IPS-20b (cell line): ENCODE results near the gene ADCY4.

Experiments used
- H3K27ac ChIP-seq: one replicate; pipeline ENCODE4 v1.5.1; 2013; ENCODE audit warnings: low read length
- H3K27me3 ChIP-seq: 2 replicates; pipeline ENCODE4 v1.6.1; 2013; ENCODE audit warnings: mild to moderate bottlenecking, low read length, inconsistent platforms; ENCODE audit not compliant: insufficient read depth
- H3K36me3 ChIP-seq: 2 replicates; pipeline ENCODE4 v1.6.1; 2013; ENCODE audit warnings: low read depth, mild to moderate bottlenecking, inconsistent platforms, low read length, moderate library complexity; ENCODE audit not compliant: insufficient read depth
- H3K4me1 ChIP-seq: 2 replicates; pipeline ENCODE4 v1.6.1; 2013; ENCODE audit warnings: mild to moderate bottlenecking, control low read depth, inconsistent platforms, low read length, moderate library complexity; ENCODE audit not compliant: insufficient read depth
- H3K4me3 ChIP-seq: 2 replicates; pipeline ENCODE4 v1.5.1; 2013; ENCODE audit warnings: mild to moderate bottlenecking, low read length, inconsistent platforms
- H3K9ac ChIP-seq: 2 replicates; pipeline ENCODE4 v1.6.1; 2013; ENCODE audit warnings: low read depth, mild to moderate bottlenecking, inconsistent platforms, low read length, moderate library complexity
- H3K9me3 ChIP-seq: 2 replicates; pipeline ENCODE4 v1.6.1; 2013; ENCODE audit warnings: mild to moderate bottlenecking, low read depth, low read length, inconsistent platforms; ENCODE audit not compliant: insufficient read depth

Gene ADCY4

DNA sequence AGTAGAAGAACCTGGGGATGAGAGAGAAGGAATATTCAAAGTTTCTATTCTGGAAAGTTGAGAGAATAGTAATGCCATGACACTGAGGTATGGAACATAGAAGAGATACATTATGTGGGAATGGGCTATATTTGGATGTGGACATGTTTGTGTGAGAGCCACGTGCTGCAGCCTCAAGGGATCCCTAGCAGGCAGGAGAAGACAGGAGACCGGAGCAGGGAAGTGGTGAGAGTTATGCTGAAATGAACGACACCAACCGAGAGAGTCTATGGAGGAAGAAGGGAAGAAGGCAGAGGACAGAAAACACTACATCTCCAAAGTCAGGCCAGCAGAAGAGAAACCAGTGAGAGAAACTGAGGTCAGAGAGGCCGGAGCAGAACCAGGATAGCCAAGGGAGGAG is 14.9 kb upstream of the ADCY4 start:
- peaks cover 75% of the 10 kb centered on the region for H3K27me3 ChIP-seq
- no peaks in the 10 kb centered on the region for H3K36me3 ChIP-seq
- no peak overlapping the region for H3K4me3 ChIP-seq
- no peaks in the 10 kb centered on the region for H3K4me1 ChIP-seq
- H3K9ac ChIP-seq, result no peak overlapping the region
- no peaks in the 10 kb centered on the region for H3K9me3 ChIP-seq
- H3K27ac ChIP-seq, result no peak overlapping the region

- Histone ChIP-seq H3K4me3 (no peak overlapping the region), H3K9me3 (no peaks in the 10 kb centered on the region), H3K36me3 (no peaks in the 10 kb centered on the region), H3K9ac (no peak overlapping the region), H3K4me1 (no peaks in the 10 kb centered on the region), H3K27me3 (peaks cover 80% of the 10 kb centered on the region), H3K27ac (no peak overlapping the region)
Measured at GRCh38 chr14:24348186-24348585, 13.3 kb upstream of the ADCY4 start.

DNA sequence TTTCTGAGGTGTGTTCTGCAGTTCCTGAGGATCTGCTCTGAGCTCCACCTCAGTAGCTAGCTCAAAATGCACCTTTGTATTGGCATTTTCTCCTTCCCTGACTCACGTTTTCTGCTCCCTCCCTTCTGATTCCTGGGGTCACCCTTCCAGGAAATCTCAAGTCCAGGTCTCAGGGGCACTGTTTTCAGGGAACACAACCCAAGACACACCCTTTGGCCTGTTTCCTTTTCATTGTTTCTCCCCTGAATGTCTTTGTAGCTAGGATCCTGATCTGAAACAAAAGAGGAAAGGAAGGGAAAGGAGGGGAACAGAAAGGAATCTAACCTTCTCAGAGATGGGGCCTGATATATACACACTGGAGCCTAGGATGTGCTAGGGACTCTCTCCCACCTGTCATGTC is 12.3 kb upstream of the ADCY4 start:
- H3K9ac ChIP-seq, result no peak overlapping the region
- H3K36me3 ChIP-seq, result no peaks in the 10 kb centered on the region
- peaks cover 80% of the 10 kb centered on the region for H3K27me3 ChIP-seq
- no peak overlapping the region for H3K4me3 ChIP-seq
- no peaks in the 10 kb centered on the region for H3K4me1 ChIP-seq
- H3K9me3 ChIP-seq, result no peaks in the 10 kb centered on the region
- no peak overlapping the region for H3K27ac ChIP-seq

DNA sequence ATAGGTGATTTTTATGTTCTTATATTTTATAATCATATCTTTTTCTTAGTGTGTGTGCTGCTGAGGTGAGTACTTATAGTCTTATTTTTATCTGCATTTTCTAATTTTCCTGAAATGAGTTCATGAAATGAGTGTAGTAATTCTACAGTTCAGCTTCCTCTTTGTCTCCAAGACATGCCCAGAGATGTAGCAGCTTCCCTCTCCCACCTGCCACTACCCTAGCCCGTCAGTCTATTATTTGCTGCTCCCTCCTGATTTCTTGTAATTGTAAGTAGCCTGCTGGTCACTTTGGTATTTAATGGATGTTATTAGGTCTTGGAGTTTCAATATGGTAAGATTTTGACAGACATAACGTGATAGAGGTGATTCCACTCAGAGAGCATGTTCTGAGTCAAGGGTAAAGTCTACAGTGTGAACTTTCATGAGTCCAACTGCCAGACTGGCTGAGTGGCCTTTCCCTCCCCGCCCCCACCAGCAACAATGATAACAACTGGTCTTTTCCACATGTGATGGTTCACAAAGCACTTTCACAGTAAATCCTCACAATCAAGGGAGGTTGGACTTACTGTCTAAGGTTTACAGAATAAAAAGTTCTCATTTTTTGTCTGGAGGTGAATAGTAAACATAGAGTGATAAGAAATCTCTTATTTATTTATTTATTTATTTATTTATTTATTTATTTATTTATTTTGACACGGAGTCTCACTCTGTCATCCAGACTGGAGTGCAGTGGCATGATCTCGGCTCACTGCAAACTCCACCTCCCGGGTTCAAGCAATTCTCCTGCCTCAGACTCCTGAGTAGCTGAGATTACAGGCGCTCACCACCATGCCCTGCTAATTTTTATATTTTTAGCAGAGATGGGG is 9.2 kb upstream of the ADCY4 start:
- Histone ChIP-seq H3K9ac (no peak overlapping the region), H3K36me3 (no peaks in the 10 kb centered on the region), H3K4me3 (no peak overlapping the region), H3K9me3 (no peaks in the 10 kb centered on the region), H3K27me3 (peaks cover 78% of the 10 kb centered on the region), H3K4me1 (no peaks in the 10 kb centered on the region; the same call in 1 of the 2 replicates), H3K27ac (no peak overlapping the region)

DNA sequence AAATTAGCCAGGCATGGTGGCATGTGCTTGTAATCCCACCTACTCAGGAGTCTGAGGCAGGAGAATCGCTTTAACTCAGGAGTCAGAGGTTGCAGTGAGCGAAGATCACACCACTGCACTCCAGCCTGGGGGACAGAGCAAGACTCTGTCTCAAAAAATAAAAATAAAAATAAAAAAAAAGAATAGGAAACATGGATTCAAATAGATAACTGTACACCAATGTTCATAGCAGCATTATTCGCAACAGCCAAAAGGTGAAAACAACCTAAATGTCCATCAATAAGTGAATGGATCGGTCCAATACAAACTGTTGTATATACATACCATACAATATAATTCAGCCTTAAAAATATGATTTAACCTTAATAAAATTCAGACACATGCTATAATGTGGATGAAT is 8.0 kb upstream of the ADCY4 start:
- Histone ChIP-seq H3K36me3 (no peaks in the 10 kb centered on the region), H3K27ac (no peak overlapping the region), H3K4me3 (no peak overlapping the region), H3K9ac (no peak overlapping the region), H3K27me3 (peaks cover 82% of the 10 kb centered on the region), H3K4me1 (no peaks in the 10 kb centered on the region; the same call in 1 of the 2 replicates), H3K9me3 (no peaks in the 10 kb centered on the region)

GRCh38 chr14:24340606-24341005 is 5.7 kb upstream of the ADCY4 start:
- no peak overlapping the region for H3K27ac ChIP-seq
- H3K4me3 ChIP-seq, result no peak overlapping the region
- H3K27me3 ChIP-seq, result peaks cover 93% of the 10 kb centered on the region
- no peaks in the 10 kb centered on the region for H3K36me3 ChIP-seq
- H3K4me1 ChIP-seq, result no peaks in the 10 kb centered on the region; the same call in 1 of the 2 replicates
- H3K9ac ChIP-seq, result no peak overlapping the region
- H3K9me3 ChIP-seq, result no peaks in the 10 kb centered on the region

DNA sequence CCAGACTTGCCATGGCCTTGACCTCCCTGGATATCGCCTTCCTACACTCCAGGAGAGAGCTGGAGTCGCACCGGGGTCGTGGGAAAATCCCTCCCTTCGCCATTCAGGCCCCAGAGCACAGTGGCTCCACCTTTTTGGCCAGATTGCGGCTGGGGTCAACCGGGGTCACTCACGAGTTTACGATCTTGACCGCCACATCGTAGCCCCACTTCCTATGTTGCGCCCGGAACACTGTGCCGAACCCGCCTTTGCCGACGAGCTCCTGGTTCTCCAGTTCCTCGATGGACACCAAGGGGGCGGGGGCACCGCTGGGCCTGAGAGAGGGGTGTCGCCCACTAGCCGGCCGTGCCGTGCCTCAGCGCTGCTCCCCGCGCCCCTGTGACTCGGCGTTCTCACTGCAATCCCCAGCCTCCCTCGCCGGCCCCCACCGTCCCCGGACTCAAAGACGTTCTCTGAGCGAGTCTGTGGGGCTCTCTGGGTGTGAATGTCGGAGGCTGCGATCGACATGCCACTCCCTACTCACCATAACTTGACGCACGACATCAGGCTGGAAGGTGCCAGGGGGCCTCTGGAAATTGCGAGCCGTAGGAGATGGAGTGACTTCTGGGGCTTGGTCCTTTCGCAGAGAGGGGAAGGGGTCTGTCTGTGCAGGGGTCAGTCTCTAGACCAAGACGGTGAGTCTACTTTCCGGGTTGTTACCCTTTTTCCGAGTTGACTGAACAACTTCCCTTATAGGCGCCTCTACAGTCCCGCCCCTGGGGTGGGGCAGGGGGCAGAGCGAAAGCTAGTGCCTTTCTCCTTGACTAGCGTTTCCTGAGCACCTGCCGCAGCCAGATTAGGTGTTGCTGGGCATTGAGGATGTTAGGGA is 4.6 kb upstream of the ADCY4 start, which contains the start of gene RIPK3:
Gene RIPK3 (minus strand): TSS at position 708 of the 868 bp plus-strand sequence. CDS start 165 bp downstream, at position 543.
- no peaks in the 10 kb centered on the region for H3K36me3 ChIP-seq
- no peaks in the 10 kb centered on the region for H3K9me3 ChIP-seq
- H3K4me3 ChIP-seq, result peak within 1 kb of the TSS; percentile 72
- H3K27me3 ChIP-seq, result peaks cover 96% of the 10 kb centered on the region
- H3K4me1 ChIP-seq, result no peaks in the 10 kb centered on the region; the same call in 1 of the 2 replicates
- H3K27ac ChIP-seq, result no peak within 1 kb of the TSS
- no peak within 1 kb of the TSS for H3K9ac ChIP-seq

DNA sequence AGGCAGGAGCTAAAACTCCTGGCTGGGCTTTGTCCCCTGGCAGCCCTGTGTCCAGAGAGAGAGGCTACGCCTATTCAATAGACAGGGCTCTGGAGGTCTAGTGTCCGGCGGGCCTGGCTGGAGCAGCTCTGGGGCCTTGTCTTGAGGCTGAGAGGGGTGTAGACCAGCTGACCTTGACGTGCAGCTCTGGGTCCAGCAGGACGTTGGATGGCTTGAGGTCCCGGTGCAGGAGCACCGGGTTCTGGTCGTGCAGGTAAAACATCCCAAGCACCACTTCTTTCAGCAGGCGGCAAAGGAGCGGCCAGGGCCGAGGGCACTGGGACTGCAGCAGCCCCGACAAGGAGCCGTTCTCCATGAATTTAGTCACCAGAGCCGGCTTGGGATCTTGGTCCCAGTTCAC is 4.0 kb upstream of the ADCY4 start:
- Histone ChIP-seq H3K36me3 (no peaks in the 10 kb centered on the region), H3K27ac (no peak overlapping the region), H3K27me3 (peaks cover 98% of the 10 kb centered on the region), H3K9ac (no peak overlapping the region), H3K9me3 (peaks cover 4% of the 10 kb centered on the region; the same call in 1 of the 2 replicates), H3K4me1 (no peaks in the 10 kb centered on the region; the same call in 1 of the 2 replicates), H3K4me3 (peak overlapping the region; percentile 72)

DNA sequence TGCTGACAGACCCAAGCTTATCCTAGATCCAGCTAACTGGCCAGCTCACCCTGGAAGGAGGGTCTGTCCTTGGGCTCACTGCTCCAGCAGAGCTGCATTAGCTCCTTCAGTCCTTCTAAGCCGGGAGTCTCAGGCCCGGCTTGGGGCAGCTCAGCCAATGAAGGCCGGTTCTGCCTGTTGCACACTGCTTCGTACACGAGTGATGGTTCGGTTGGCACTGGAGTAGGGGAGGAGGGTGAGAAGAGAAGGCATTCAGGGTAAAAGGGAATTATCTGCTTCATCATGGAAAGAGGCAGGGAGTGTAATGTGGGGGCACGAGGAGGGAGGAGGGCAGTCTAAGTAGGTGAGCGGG is 2.9 kb upstream of the ADCY4 start:
- H3K4me3 ChIP-seq, result no peak overlapping the region
- H3K36me3 ChIP-seq, result no peaks in the 10 kb centered on the region
- no peaks in the 10 kb centered on the region; the same call in 1 of the 2 replicates for H3K4me1 ChIP-seq
- no peak overlapping the region for H3K9ac ChIP-seq
- peaks cover 4% of the 10 kb centered on the region; the same call in 1 of the 2 replicates for H3K9me3 ChIP-seq
- H3K27ac ChIP-seq, result no peak overlapping the region
- H3K27me3 ChIP-seq, result peaks cover 98% of the 10 kb centered on the region

DNA sequence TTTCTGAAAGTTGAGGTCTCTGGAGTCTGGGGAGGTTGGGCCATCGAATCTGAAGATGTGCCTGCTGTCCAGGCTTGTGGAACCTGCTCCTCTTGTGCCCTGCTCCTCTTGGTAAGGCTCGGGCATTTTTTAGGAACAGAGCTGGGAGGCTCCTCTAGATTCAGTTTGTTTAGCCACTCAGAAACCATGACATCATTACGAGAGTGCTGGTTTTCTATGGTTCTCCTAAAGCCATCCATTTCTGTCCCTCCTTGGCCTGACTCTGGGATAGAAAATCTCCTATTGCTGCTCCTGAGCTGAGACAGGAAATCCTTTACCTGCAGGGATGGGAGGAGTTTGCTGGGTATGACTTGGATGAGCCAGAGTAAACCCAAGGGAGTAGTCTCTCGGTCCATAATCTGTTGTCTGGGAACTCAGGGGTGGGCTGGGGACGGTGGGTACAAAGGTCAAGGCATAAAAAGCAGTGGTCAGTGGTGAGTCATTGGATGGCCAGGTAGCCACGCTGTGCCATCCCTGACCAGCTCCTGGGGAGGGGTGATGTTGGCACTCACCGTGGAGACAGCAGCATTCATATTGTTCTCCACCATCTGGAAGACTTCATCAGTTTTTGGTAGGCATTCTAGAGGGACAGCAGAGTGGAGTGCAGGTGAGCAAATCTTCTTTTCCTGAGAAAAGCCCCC is 2.4 kb upstream of the ADCY4 start:
- H3K27me3 ChIP-seq, result peaks cover 98% of the 10 kb centered on the region
- no peaks in the 10 kb centered on the region; the same call in 1 of the 2 replicates for H3K4me1 ChIP-seq
- H3K9ac ChIP-seq, result no peak overlapping the region
- H3K36me3 ChIP-seq, result no peaks in the 10 kb centered on the region
- H3K9me3 ChIP-seq, result peaks cover 4% of the 10 kb centered on the region; the same call in 1 of the 2 replicates
- H3K4me3 ChIP-seq, result no peak overlapping the region
- no peak overlapping the region for H3K27ac ChIP-seq

GRCh38 chr14:24335461-24336171 is 745 bp upstream of the ADCY4 start:
- H3K27me3 ChIP-seq, result peaks cover 100% of the 10 kb centered on the region
- no peak overlapping the region for H3K9ac ChIP-seq
- no peaks in the 10 kb centered on the region; the same call in 1 of the 2 replicates for H3K4me1 ChIP-seq
- H3K9me3 ChIP-seq, result peaks cover 4% of the 10 kb centered on the region; the same call in 1 of the 2 replicates
- no peak overlapping the region for H3K27ac ChIP-seq
- H3K4me3 ChIP-seq, result peak overlapping the region; percentile 79; the same call in 1 of the 2 replicates
- H3K36me3 ChIP-seq, result no peaks in the 10 kb centered on the region
